GM18511 (cell line): ENCODE data around the gene ESD.

ENCODE experiments used
- ATAC-seq: cut with Tn5 transposase; IDR thresholded peaks from one replicate; pipeline ENCODE4 v1.9.1; 2021; ENCODE audit warnings: mild to moderate bottlenecking, moderate library complexity; ENCODE audit not compliant: unreplicated experiment

Gene ESD

GRCh38 chr13:46747031-46747820 lies 49.7 kb downstream of the ESD start:
- no peak for ATAC-seq

- ATAC-seq = no peak
Measured at GRCh38 chr13:46745706-46746105, 51.3 kb downstream of the ESD start.

- ATAC-seq = no peak
Measured at GRCh38 chr13:46745062-46745461, 51.9 kb downstream of the ESD start.

GRCh38 chr13:46743191-46743590 lies 53.8 kb downstream of the ESD start:
- ATAC-seq = no peak

GRCh38 chr13:46739447-46740098 lies 57.4 kb downstream of the ESD start:
- ATAC-seq = no peak

- ATAC-seq = no peak
Measured at GRCh38 chr13:46738766-46739165, 58.2 kb downstream of the ESD start.

- no peak for ATAC-seq
Measured at GRCh38 chr13:46738055-46738454, 58.9 kb downstream of the ESD start.

- no peak for ATAC-seq
Measured at GRCh38 chr13:46736541-46737310, 60.2 kb downstream of the ESD start.

- ATAC-seq = no peak
Measured at GRCh38 chr13:46735425-46735824, 61.5 kb downstream of the ESD start.

GRCh38 chr13:46731535-46731934 lies 65.4 kb downstream of the ESD start:
- no peak for ATAC-seq

GRCh38 chr13:46728777-46729176 lies 68.2 kb downstream of the ESD start:
- no peak for ATAC-seq

- no peak for ATAC-seq
Measured at GRCh38 chr13:46726347-46726746, 70.6 kb downstream of the ESD start.
